Activated naive CD4-positive, alpha-beta T cell treated with anti-CD3 and anti-CD28 coated beads for 36 hours (primary cell): ENCODE data around the gene TP53I13. TPM values are rescaled to one million over a fixed set of nuclear protein-coding genes. Genes with fewer than 3 reads are reported as not detected.

ENCODE experiments used
- CTCF ChIA-PET: fragments of 350-600 bp; sonication (Branson Sonifier 250); formaldehyde crosslinking; loops from one replicate; lab custom pipeline; 2021; ENCODE audit warnings: antibody characterized with exemption; lab: Charles Lee
- DNase-seq: peaks from one replicate; pipeline ENCODE4 v3.0.0-alpha.2; 2020
- H3K27ac Mint-ChIP-seq: one replicate; pipeline ENCODE4 v1.8.0; 2021; ENCODE audit warnings: mild to moderate bottlenecking, mixed read lengths
- H3K27me3 Mint-ChIP-seq: one replicate; pipeline ENCODE4 v1.8.0; 2021; ENCODE audit warnings: low read depth, mixed read lengths
- H3K36me3 Mint-ChIP-seq: one replicate; pipeline ENCODE4 v1.8.0; 2021; ENCODE audit warnings: low read depth, mixed read lengths
- H3K4me1 Mint-ChIP-seq: one replicate; pipeline ENCODE4 v1.8.0; 2021; ENCODE audit warnings: low read depth, mixed read lengths
- H3K4me3 Mint-ChIP-seq: one replicate; pipeline ENCODE4 v1.8.0; 2021; ENCODE audit warnings: mild to moderate bottlenecking, moderate library complexity, mixed read lengths
- H3K9me3 Mint-ChIP-seq: one replicate; pipeline ENCODE4 v1.8.0; 2021; ENCODE audit warnings: mixed read lengths
- intact Hi-C: fragments of 100-400 bp; cut with micrococcal nuclease; formaldehyde crosslinking; loops from one replicate; pipeline ENCODE4 v1.15.1; 2023
- total RNA-seq, 2 experiments: library from RNA; stranded (reverse); gene quantifications; one replicate each; pipeline ENCODE4 v1.2.3, GENCODE V29; 2021

The TP53I13 gene, protein sequence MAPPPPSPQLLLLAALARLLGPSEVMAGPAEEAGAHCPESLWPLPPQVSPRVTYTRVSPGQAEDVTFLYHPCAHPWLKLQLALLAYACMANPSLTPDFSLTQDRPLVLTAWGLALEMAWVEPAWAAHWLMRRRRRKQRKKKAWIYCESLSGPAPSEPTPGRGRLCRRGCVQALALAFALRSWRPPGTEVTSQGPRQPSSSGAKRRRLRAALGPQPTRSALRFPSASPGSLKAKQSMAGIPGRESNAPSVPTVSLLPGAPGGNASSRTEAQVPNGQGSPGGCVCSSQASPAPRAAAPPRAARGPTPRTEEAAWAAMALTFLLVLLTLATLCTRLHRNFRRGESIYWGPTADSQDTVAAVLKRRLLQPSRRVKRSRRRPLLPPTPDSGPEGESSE
- 10 to 100 TPM; 30.9 to 37.2 TPM for total RNA-seq

GRCh38 chr17:29568331-29569244 lies at the start of gene TP53I13:
Gene TP53I13 (plus strand): TSS chr17:29568701. CDS start chr17:29568759, 58 bp downstream.
- H3K4me1 Mint-ChIP-seq: peaks cover 12% of the 10 kb centered on the region
- peak within 1 kb of the TSS; percentile 94 for H3K4me3 Mint-ChIP-seq
- peak; percentile 91 for DNase-seq
- no peaks in the 10 kb centered on the region for H3K27me3 Mint-ChIP-seq
- intact Hi-C loops: loop anchor here (1.0 to 10.0 kb wide), 7 partner anchors 23 to 844 kb away; partner anchors contain the start of genes NEK8, NUFIP2, SSH2 and TLCD1
- CTCF ChIA-PET: interaction anchor here (1.0 to 4.6 kb wide), 12 partner anchors 10 to 199 kb away, joined by 3 to 37 read pairs (median 5); partner anchors contain the start of gene ANKRD13B
- H3K27ac Mint-ChIP-seq: peak within 1 kb of the TSS; percentile 88
- peaks cover 8% of the 10 kb centered on the region for H3K36me3 Mint-ChIP-seq
- H3K9me3 Mint-ChIP-seq: no peaks in the 10 kb centered on the region

DNA sequence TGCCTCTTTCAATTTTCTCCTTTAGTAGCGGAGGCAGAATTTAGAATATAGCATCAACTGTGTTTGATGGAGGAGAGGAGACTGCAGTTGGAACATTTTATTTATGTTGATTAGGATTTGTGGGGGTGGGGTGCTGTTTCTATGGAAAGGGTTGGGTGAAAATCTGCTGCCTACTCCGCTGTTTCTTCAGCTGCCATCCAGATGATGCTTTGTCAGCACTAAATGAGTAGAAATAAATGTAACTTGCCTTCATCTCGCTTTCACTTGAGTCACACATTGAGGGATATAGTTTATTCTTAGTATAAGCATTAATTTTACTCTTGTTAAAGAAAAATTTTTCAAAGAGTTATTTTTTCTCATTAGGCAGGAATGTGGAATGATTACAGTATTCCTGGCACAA lies 43.8 kb upstream of the TP53I13 start:
- CTCF ChIA-PET: interaction anchor here (1.9 to 4.0 kb wide), 2 partner anchors 12 to 155 kb away, joined by 5 to 25 read pairs; no protein-coding TSS in a partner anchor
- no peak overlapping the region for H3K27ac Mint-ChIP-seq
- intact Hi-C loops: no loop called here
- no peak for DNase-seq
- no peak overlapping the region for H3K4me3 Mint-ChIP-seq
- no peaks in the 10 kb centered on the region for H3K9me3 Mint-ChIP-seq
- H3K4me1 Mint-ChIP-seq: no peaks in the 10 kb centered on the region
- H3K36me3 Mint-ChIP-seq: peaks cover 3% of the 10 kb centered on the region
- H3K27me3 Mint-ChIP-seq: no peaks in the 10 kb centered on the region

DNA sequence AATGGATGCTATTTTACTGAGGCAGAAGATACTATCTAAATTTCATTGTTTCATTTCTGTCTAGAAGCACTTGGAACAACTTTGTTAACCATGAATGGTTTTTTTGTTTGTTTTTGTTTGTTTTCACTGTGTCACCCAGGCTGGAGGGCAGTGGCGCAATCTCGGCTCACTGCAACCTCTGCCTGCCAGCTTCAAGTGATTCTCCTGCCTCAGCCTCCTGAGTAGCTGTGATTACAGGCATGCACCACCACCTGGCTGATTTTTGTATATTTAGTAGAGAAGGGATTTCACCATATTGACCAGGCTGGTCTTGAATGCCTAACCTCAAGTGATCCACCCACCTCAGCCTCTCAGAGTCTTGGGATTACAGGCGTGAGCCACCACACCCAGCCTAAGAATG lies 42.2 kb upstream of the TP53I13 start:
- H3K4me1 Mint-ChIP-seq: no peaks in the 10 kb centered on the region
- H3K27ac Mint-ChIP-seq: no peak overlapping the region
- CTCF ChIA-PET: no interaction called here
- DNase-seq: no peak
- intact Hi-C loops: no loop called here
- H3K4me3 Mint-ChIP-seq: no peak overlapping the region
- peaks cover 10% of the 10 kb centered on the region for H3K36me3 Mint-ChIP-seq
- no peaks in the 10 kb centered on the region for H3K27me3 Mint-ChIP-seq
- no peaks in the 10 kb centered on the region for H3K9me3 Mint-ChIP-seq

GRCh38 chr17:29533976-29534375 lies 34.5 kb upstream of the TP53I13 start:
- H3K27ac Mint-ChIP-seq: no peak overlapping the region

DNA sequence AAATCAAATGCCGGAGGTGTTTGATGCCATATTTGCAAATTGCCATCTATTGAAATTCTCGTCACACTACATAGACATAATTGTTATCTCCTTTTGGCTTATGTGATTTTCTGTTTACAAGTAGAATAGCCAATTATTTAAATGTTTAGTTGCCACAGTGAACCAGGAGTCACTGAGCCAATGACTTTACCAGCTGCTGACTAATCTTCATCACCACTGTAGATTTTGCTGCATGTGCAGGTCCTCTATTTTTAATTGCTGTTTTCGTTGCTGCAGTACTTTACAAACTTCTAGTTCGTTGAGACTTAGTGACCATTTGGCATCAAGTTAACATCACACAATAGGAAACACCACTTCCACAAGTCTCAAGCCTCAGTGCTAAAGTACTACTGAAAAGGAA lies 24.4 kb upstream of the TP53I13 start:
- CTCF ChIA-PET: interaction anchor here (0.6 kb wide), 1 partner anchor 44 kb away, joined by 4 read pairs; no protein-coding TSS in a partner anchor
- no peak for DNase-seq
- H3K9me3 Mint-ChIP-seq: no peaks in the 10 kb centered on the region
- peaks cover 19% of the 10 kb centered on the region for H3K36me3 Mint-ChIP-seq
- H3K27ac Mint-ChIP-seq: no peak overlapping the region
- no peak overlapping the region for H3K4me3 Mint-ChIP-seq
- H3K27me3 Mint-ChIP-seq: no peaks in the 10 kb centered on the region
- intact Hi-C loops: no loop called here
- no peaks in the 10 kb centered on the region for H3K4me1 Mint-ChIP-seq

More at GRCh38 chr17:29533976-29534375, 34.5 kb upstream of the TP53I13 start:
- Mint-ChIP-seq H3K9me3 (no peaks in the 10 kb centered on the region), H3K4me3 (no peak overlapping the region), H3K27me3 (no peaks in the 10 kb centered on the region), H3K36me3 (peaks cover 18% of the 10 kb centered on the region), H3K4me1 (no peaks in the 10 kb centered on the region)
- CTCF ChIA-PET: interaction anchor here (0.5 to 5.3 kb wide), 7 partner anchors 9 to 1624 kb away, joined by 3 to 65 read pairs (median 4); no protein-coding TSS in a partner anchor
- intact Hi-C loops: no loop called here
- no peak for DNase-seq

GRCh38 chr17:29546085-29546484 lies 22.4 kb upstream of the TP53I13 start:
- Mint-ChIP-seq H3K4me1 (no peaks in the 10 kb centered on the region), H3K4me3 (no peak overlapping the region), H3K27ac (no peak overlapping the region), H3K27me3 (no peaks in the 10 kb centered on the region), H3K36me3 (peaks cover 18% of the 10 kb centered on the region), H3K9me3 (no peaks in the 10 kb centered on the region)
- intact Hi-C loops: no loop called here
- CTCF ChIA-PET: interaction anchor here (0.5 to 1.8 kb wide), 2 partner anchors 9 to 180 kb away, joined by 3 to 5 read pairs; no protein-coding TSS in a partner anchor
- DNase-seq: no peak

DNA sequence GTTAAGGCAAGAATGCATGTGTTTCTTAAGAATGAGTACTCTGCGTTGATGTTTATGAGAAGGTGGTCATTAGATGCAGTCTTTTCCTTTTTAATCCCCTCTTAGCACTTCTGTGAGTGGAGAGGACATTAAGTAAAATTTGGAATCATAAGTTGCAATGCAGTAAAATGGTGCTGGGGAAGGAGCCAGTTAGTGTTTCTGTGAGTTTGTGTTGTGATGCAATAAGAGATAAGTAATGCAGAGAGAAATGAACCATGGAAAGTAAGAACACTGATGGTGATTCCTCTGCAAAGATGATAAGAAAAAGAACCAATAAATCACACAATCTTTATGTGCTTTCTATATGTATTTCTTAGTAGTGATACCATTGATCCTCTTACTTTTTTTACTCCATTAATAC lies 21.7 kb upstream of the TP53I13 start:
- Mint-ChIP-seq H3K9me3 (no peaks in the 10 kb centered on the region), H3K36me3 (peaks cover 18% of the 10 kb centered on the region), H3K27ac (no peak overlapping the region)

DNA sequence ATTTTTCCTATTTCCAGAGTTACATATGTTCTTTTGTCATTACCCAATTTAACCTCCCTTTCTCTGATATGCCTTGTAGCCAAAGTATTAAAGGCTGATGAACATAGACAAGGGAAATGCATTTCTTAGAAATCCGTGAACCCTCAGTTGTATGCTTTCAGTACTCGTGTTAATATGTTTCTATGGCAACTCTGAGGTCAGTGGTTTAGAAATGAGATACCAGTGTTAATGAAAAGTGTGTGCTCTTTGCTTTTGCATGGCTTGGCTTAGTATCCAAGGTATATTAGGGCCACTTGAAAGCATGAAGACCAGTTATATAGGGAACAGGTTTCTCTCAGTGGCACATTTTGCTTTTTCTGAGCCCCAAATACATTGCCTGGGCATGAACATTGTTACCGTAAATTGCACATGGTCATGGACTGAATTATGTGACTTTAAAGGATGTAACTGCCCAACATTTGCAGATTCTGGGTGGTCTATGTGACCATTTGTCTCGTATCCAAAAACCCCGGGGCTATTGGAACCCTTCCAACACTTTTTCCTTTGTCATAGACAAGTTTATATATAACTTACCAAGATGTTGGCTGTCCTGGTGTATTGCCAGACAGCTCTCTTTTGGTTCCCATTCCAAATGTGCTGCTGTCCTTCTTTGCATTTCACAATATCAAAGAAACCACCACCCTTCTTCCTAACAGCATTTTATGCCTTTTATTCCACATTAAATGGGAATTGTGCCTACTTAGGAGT lies 19.2 kb upstream of the TP53I13 start:
- DNase-seq: no peak
- Mint-ChIP-seq H3K4me3 (no peak overlapping the region), H3K4me1 (no peaks in the 10 kb centered on the region), H3K9me3 (no peaks in the 10 kb centered on the region), H3K27me3 (no peaks in the 10 kb centered on the region), H3K27ac (no peak overlapping the region), H3K36me3 (peaks cover 5% of the 10 kb centered on the region)
- intact Hi-C loops: no loop called here
- CTCF ChIA-PET: interaction anchor here (0.7 to 1.2 kb wide), 3 partner anchors 13 to 24 kb away, joined by 3 to 6 read pairs (median 3); no protein-coding TSS in a partner anchor

More for the DNA sequence above, 21.7 kb upstream of the TP53I13 start:
- Mint-ChIP-seq H3K4me1 (no peaks in the 10 kb centered on the region), H3K27me3 (no peaks in the 10 kb centered on the region), H3K4me3 (no peak overlapping the region)
- intact Hi-C loops: no loop called here
- CTCF ChIA-PET: interaction anchor here (1.8 kb wide), 1 partner anchor 10 kb away, joined by 5 read pairs; no protein-coding TSS in a partner anchor
- DNase-seq: no peak

- Mint-ChIP-seq H3K4me3 (no peak overlapping the region), H3K36me3 (no peaks in the 10 kb centered on the region), H3K27me3 (no peaks in the 10 kb centered on the region), H3K27ac (no peak overlapping the region), H3K4me1 (peaks cover 11% of the 10 kb centered on the region), H3K9me3 (no peaks in the 10 kb centered on the region)
- intact Hi-C loops: no loop called here
- CTCF ChIA-PET: interaction anchor here (1.3 to 1.4 kb wide), 2 partner anchors 10 to 61 kb away, joined by 5 to 7 read pairs; no protein-coding TSS in a partner anchor
- no peak for DNase-seq
Measured at GRCh38 chr17:29555840-29556239, 12.7 kb upstream of the TP53I13 start.

GRCh38 chr17:29557085-29557738 lies 11.3 kb upstream of the TP53I13 start:
- CTCF ChIA-PET: interaction anchor here (0.6 to 1.4 kb wide), 4 partner anchors 8 to 440 kb away, joined by 3 to 7 read pairs (median 5); no protein-coding TSS in a partner anchor

GRCh38 chr17:29557739-29558116 lies 10.8 kb upstream of the TP53I13 start:
- Mint-ChIP-seq H3K4me1 (peaks cover 11% of the 10 kb centered on the region), H3K27ac (no peak overlapping the region), H3K4me3 (no peak overlapping the region), H3K36me3 (peaks cover 9% of the 10 kb centered on the region), H3K27me3 (no peaks in the 10 kb centered on the region), H3K9me3 (no peaks in the 10 kb centered on the region)
- intact Hi-C loops: no loop called here
- CTCF ChIA-PET: no interaction called here
- no peak for DNase-seq

More at GRCh38 chr17:29557085-29557738, 11.3 kb upstream of the TP53I13 start:
- no peak for DNase-seq
- H3K27me3 Mint-ChIP-seq: no peaks in the 10 kb centered on the region
- no peak overlapping the region for H3K27ac Mint-ChIP-seq
- intact Hi-C loops: no loop called here
- H3K4me1 Mint-ChIP-seq: peaks cover 11% of the 10 kb centered on the region
- no peak overlapping the region for H3K4me3 Mint-ChIP-seq
- no peaks in the 10 kb centered on the region for H3K9me3 Mint-ChIP-seq
- H3K36me3 Mint-ChIP-seq: peaks cover 5% of the 10 kb centered on the region
